Kidney (tissue), 14 donors: ENCODE data around the gene TRPM2. TPM values are rescaled to one million over a fixed set of nuclear protein-coding genes. Genes with fewer than 3 reads are reported as not detected.

Experiments used
- DNase-seq, 5 donors: peaks; one replicate each; pipeline ENCODE4 v3.0.0-alpha.2; 2013 to 2020
- FAIRE-seq: peaks from 2 replicates; lab custom pipeline; 2012; peaks lifted over from hg19 to GRCh38; lab: Jason Lieb, UNC
- H3K27ac ChIP-seq, 2 donors: one replicate each; pipeline ENCODE4 v1.7.0; 2013; ENCODE audit warnings: low read depth in 2 of 2, low read length in 2 of 2, inconsistent platforms in 1 of 2
- H3K27me3 ChIP-seq: one replicate; pipeline ENCODE4 v1.7.1; 2013; ENCODE audit warnings: low read length, inconsistent platforms; ENCODE audit not compliant: control insufficient read depth, insufficient read depth
- H3K36me3 ChIP-seq, 3 donors: one replicate each; pipeline versions ENCODE4 v1.7.0 to v1.7.1; 2013; ENCODE audit warnings: low read length in 3 of 3, control low read depth in 1 of 3, inconsistent platforms in 1 of 3; ENCODE audit not compliant: insufficient read depth in 3 of 3, control insufficient read depth in 2 of 3
- H3K4me1 ChIP-seq, 3 donors: one replicate each; pipeline versions ENCODE4 v1.7.0 to v1.7.1; 2013; ENCODE audit warnings: low read length in 3 of 3, inconsistent platforms in 1 of 3, low read depth in 1 of 3; ENCODE audit not compliant: control insufficient read depth in 2 of 3, insufficient read depth in 2 of 3
- H3K4me3 ChIP-seq, 3 donors: one replicate each; pipeline versions ENCODE4 v1.7.0 to v1.8.1; 2013; ENCODE audit warnings: low read length in 3 of 3, control low read depth in 1 of 3, inconsistent platforms in 1 of 3
- H3K9ac ChIP-seq, 3 donors: one replicate each; pipeline versions ENCODE4 v1.7.0 to v1.7.1; 2013; ENCODE audit warnings: low read length in 3 of 3, control low read depth in 1 of 3, inconsistent platforms in 1 of 3
- H3K9me3 ChIP-seq, 3 donors: one replicate each; pipeline versions ENCODE4 v1.7.0 to v1.7.1; 2013; ENCODE audit warnings: low read length in 3 of 3, control low read depth in 1 of 3, inconsistent platforms in 1 of 3; ENCODE audit not compliant: control insufficient read depth in 2 of 3, insufficient read depth in 1 of 3
- CTCF ChIP-seq: IDR thresholded peaks from 3 replicates; pipeline ENCODE4 v1.5.1; 2012; ENCODE audit warnings: mild to moderate bottlenecking, moderate library complexity, borderline replicate concordance; ENCODE audit not compliant: insufficient read depth; ENCODE audit errors: extremely low read depth
- intact Hi-C: fragments of 100-400 bp; cut with DNase I; formaldehyde crosslinking; loops from one replicate; pipeline ENCODE4 v1.11.1; 2022
- polyA plus RNA-seq: library from polyadenylated mRNA; stranded (reverse); fragments of 350-450 nt; fragmentation: Illumina TruSeq; extraction: RNeasy Lipid Tissue Mini Kit (QIAGEN cat#74804); gene quantifications from one replicate; pipeline ENCODE4 v1.2.3, GENCODE V29; 2014; ENCODE audit warnings: low read depth, low replicate concordance; ENCODE audit not compliant: insufficient read depth
- total RNA-seq: library from RNA; stranded (reverse); fragmentation: NEBNext Ultra II Directional; extraction: Animal tissue kit (Norgen Biotek cat#: 25700); gene quantifications from one replicate; pipeline ENCODE4 v1.2.1, GENCODE V29; 2021
- donor health status: control.
- donor health status: control.
- donor health status: control.
- donor health status: control.
- donor health status: control.
- donor health status: DM: yes; HTN: yes; CAD: no.
- donor health status: Normal renal cell carcinoma (clear cell type).

Gene TRPM2
- total and polyA plus RNA-seq, 2 donors from 2014 or later = 2.0 to 11.5 TPM

- Histone ChIP-seq H3K4me3 (no peak overlapping the region), H3K27ac (no peak overlapping the region), H3K9ac (no peak overlapping the region), H3K4me1 (no peaks in the 10 kb centered on the region), H3K9me3 (no peaks in the 10 kb centered on the region), H3K36me3 (no peaks in the 10 kb centered on the region), H3K27me3 (no peaks in the 10 kb centered on the region)
- no peak for FAIRE-seq
- TF ChIP-seq CTCF = no peak
- intact Hi-C loops = no loop called here
- DNase-seq = peak in 1 of 5 donors; percentile 39
Measured at GRCh38 chr21:44462086-44462833, 108.8 kb downstream of the TRPM2 start.

DNA sequence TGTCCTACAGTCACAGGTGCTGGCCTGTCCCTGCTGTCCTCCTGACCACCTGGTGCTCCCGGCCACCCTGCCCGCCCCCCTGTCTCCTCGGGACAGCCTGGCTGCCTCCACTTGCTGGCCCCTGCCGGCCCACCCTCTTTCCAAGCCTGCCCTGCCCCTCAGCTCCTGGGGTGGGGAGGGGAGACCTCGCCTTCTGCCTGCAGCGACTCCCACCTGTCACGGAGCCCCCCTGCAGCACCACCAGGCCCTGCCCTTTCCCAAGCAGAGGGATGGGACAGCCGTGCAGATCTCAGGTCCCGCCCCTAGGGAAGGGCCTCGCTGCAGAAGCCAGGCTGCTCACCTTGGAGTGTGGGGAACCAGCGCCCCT, 109.4 kb downstream of the TRPM2 start:
- H3K9me3 ChIP-seq = no peaks in the 10 kb centered on the region
- no peaks in the 10 kb centered on the region for H3K4me1 ChIP-seq
- TF ChIP-seq CTCF = no peak
- no peak overlapping the region for H3K9ac ChIP-seq
- H3K27me3 ChIP-seq = no peaks in the 10 kb centered on the region
- no peak overlapping the region for H3K27ac ChIP-seq
- intact Hi-C loops = no loop called here
- no peak overlapping the region for H3K4me3 ChIP-seq
- peak in 2 of 5 donors; percentile 33 to 70 for DNase-seq
- no peak for FAIRE-seq
- H3K36me3 ChIP-seq = no peaks in the 10 kb centered on the region

DNA sequence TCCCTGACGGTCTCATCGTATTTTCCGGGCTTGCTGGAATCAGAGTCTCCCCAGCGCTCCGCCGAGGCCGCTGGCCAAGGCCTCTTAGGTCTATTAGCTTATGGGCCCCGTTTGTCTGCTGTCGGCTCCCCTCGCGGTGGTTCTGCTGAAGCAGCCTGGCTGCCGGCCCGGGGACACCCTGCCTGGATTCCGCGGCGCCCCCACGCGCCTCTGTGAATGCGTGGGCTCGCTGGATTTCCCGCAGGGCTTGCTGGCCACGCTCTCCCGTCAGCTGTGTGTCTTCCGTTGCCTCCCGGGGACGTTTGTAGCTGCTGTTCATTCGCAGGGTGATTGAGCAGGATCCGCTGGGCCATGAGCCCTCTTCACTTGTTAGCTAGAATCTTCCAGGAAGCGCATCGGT, 110.3 kb downstream of the TRPM2 start:
- TF ChIP-seq CTCF = no peak
- no peaks in the 10 kb centered on the region for H3K4me1 ChIP-seq
- FAIRE-seq = no peak
- no peaks in the 10 kb centered on the region for H3K27me3 ChIP-seq
- H3K9ac ChIP-seq = no peak overlapping the region
- peak in 2 of 5 donors; percentile 34 to 37 for DNase-seq
- H3K36me3 ChIP-seq = no peaks in the 10 kb centered on the region
- H3K27ac ChIP-seq = no peak overlapping the region
- no peak overlapping the region for H3K4me3 ChIP-seq
- H3K9me3 ChIP-seq = no peaks in the 10 kb centered on the region
- intact Hi-C loops = no loop called here
